ENCODE results near the gene PSMG3.

DNA sequence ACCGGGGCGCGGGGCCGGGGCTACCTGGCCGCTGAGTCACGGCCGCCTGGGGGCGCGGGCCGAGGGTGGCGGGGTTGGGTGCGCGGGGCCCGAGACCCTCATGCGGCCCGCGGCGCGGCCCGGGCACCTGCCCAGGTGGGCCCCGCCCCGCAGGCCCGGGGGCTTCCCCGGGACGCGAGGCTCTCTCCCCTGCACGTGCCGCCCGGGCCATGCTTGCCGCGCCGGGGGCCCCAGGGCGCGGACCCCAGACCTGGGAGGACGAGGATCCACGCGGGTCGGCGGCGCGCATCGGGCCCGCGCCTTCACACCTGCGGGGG lies 38.9 kb downstream of the PSMG3 start:
- TF ChIP-seq YY1 (IDR thresholded peaks at IDR 0.05; ENCODE audit: insufficient read depth, insufficient read length) (no peak), ZNF274 (IDR thresholded peaks at IDR 0.05; ENCODE audit: low read depth, low read length) (no peak)

Measured in NT2/D1 (cell line).